Stimulated activated CD8-positive, alpha-beta memory T cell treated with anti-CD3 and anti-CD28 coated beads, Interleukin-12 subunit alpha, Interleukin-12 subunit beta, amount 100 ng/mL, for 4 hours (primary cell): ENCODE data around the gene PKDCC.
"Not testable (repeated sequence)": the region's sequence is repeated elsewhere in the genome, so short reads cannot be mapped to it uniquely, and the experiment has no call there.

ENCODE experiments used
- DNase-seq: peaks from one replicate; pipeline ENCODE4 v3.0.0-alpha.2; 2020; ENCODE audit warnings: low read depth

PKDCC gene

GRCh38 chr2:42063431-42064171 is 15.8 kb downstream of the PKDCC start:
- DNase-seq = no peak

GRCh38 chr2:42064417-42064942 is 16.7 kb downstream of the PKDCC start:
- no peak for DNase-seq

GRCh38 chr2:42065753-42066152 is 17.9 kb downstream of the PKDCC start:
- DNase-seq = not testable (repeated sequence)

- not testable (repeated sequence) for DNase-seq
These were observed 19.2 kb downstream of the PKDCC start for GRCh38 chr2:42067001-42067400.

GRCh38 chr2:42067521-42067920 is 19.7 kb downstream of the PKDCC start:
- no peak for DNase-seq

- no peak for DNase-seq
These were observed 20.9 kb downstream of the PKDCC start for GRCh38 chr2:42068571-42069178.

GRCh38 chr2:42069568-42069967 is 21.7 kb downstream of the PKDCC start:
- DNase-seq = no peak

GRCh38 chr2:42071791-42072190 is 24.0 kb downstream of the PKDCC start:
- DNase-seq = no peak

GRCh38 chr2:42072349-42073118 is 24.7 kb downstream of the PKDCC start:
- no peak for DNase-seq

- DNase-seq = no peak
These were observed 26.1 kb downstream of the PKDCC start for GRCh38 chr2:42073739-42074503.

- no peak for DNase-seq
These were observed 26.8 kb downstream of the PKDCC start for GRCh38 chr2:42074661-42075060.

GRCh38 chr2:42076357-42077225 is 28.8 kb downstream of the PKDCC start:
- no peak for DNase-seq

- DNase-seq = no peak
These were observed 29.5 kb downstream of the PKDCC start for GRCh38 chr2:42077343-42077742.

- DNase-seq = no peak
These were observed 32.0 kb downstream of the PKDCC start for GRCh38 chr2:42079737-42080287.

- not testable (repeated sequence) for DNase-seq
These were observed 33.3 kb downstream of the PKDCC start for GRCh38 chr2:42081151-42081550.

GRCh38 chr2:42082016-42082415 is 34.2 kb downstream of the PKDCC start:
- no peak for DNase-seq

GRCh38 chr2:42084231-42084671 is 36.4 kb downstream of the PKDCC start:
- no peak for DNase-seq

GRCh38 chr2:42085070-42085469 is 37.2 kb downstream of the PKDCC start:
- DNase-seq = not testable (repeated sequence)

- no peak for DNase-seq
These were observed 38.1 kb downstream of the PKDCC start for GRCh38 chr2:42085706-42086487.

- DNase-seq = no peak
These were observed 38.7 kb downstream of the PKDCC start for GRCh38 chr2:42086500-42086953.
